ENCODE measurements around the gene KIF24. TPM values are rescaled to one million over a fixed set of nuclear protein-coding genes. Genes with fewer than 3 reads are reported as not detected.

Gene KIF24
- total RNA-seq, 3 donors from 2014 or later: 1.3 to 2.6 (median 1.3) TPM

- H3K9me3 ChIP-seq: no peaks in the 10 kb centered on the region
- no peaks in the 10 kb centered on the region for H3K36me3 ChIP-seq
- no peaks in the 10 kb centered on the region for H3K4me1 ChIP-seq
- no peak overlapping the region for H3K27ac ChIP-seq
- H3K4me3 ChIP-seq: no peak overlapping the region
- H3K27me3 ChIP-seq: no peaks in the 10 kb centered on the region
- no peak for DNase-seq (ENCODE audit: low spot score in 2 of 2)
- intact Hi-C loops (cut with DNase I; ENCODE audit: low total_unique reads): loop anchor here (2.0 kb wide), 1 partner anchor 42 kb away; no protein-coding TSS in a partner anchor
- TF ChIP-seq POLR2A (IDR thresholded peaks at IDR 0.05) (no peak), CTCF (IDR thresholded peaks at IDR 0.05) (no peak), POLR2AphosphoS5 (IDR thresholded peaks at IDR 0.05) (no peak)
These were observed 38.0 kb downstream of the KIF24 start for GRCh38 chr9:34291023-34291422.

DNA sequence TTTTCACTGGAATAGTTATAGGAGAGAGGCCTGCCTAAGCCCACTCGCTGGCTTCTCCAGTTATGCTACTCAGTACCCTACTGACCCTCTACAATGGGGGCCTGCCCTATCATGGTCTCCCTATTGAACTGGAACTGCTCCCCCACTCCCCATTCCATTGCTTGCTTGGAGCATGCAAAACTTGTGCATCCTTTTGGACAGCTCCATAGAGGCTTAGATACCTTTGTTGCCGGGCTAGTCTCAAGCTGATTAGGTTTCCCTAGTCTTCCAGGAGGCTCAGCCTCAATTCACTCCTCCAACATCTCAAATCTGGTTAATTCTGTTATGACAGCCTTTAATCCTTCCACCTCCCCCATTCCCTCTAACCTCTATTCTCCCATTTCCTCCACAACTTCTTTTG is 39.9 kb downstream of the KIF24 start:
- TF ChIP-seq CTCF (IDR thresholded peaks at IDR 0.05) (no peak), POLR2A (IDR thresholded peaks at IDR 0.05) (no peak), POLR2AphosphoS5 (IDR thresholded peaks at IDR 0.05) (no peak)
- Histone ChIP-seq H3K9me3 (no peaks in the 10 kb centered on the region), H3K4me3 (no peak overlapping the region), H3K36me3 (no peaks in the 10 kb centered on the region), H3K4me1 (no peaks in the 10 kb centered on the region), H3K27ac (no peak overlapping the region), H3K27me3 (no peaks in the 10 kb centered on the region)
- intact Hi-C loops (cut with DNase I; ENCODE audit: low total_unique reads): no loop called here
- DNase-seq (ENCODE audit: low spot score in 2 of 2): no peak

GRCh38 chr9:34282096-34282495 is 47.0 kb downstream of the KIF24 start:
- H3K4me1 ChIP-seq: no peaks in the 10 kb centered on the region
- TF ChIP-seq POLR2AphosphoS5 (IDR thresholded peaks at IDR 0.05) (no peak), POLR2A (IDR thresholded peaks at IDR 0.05) (no peak), CTCF (IDR thresholded peaks at IDR 0.05) (no peak)
- intact Hi-C loops (cut with DNase I; ENCODE audit: low total_unique reads): no loop called here
- H3K27ac ChIP-seq: no peak overlapping the region
- H3K4me3 ChIP-seq: no peak overlapping the region
- DNase-seq (ENCODE audit: low spot score in 2 of 2): no peak
- H3K9me3 ChIP-seq: no peaks in the 10 kb centered on the region
- H3K27me3 ChIP-seq: no peaks in the 10 kb centered on the region
- H3K36me3 ChIP-seq: no peaks in the 10 kb centered on the region

GRCh38 chr9:34279411-34279810 is 49.7 kb downstream of the KIF24 start:
- intact Hi-C loops (cut with DNase I; ENCODE audit: low total_unique reads): no loop called here
- DNase-seq (ENCODE audit: low spot score in 2 of 2): no peak
- Histone ChIP-seq H3K4me1 (no peaks in the 10 kb centered on the region), H3K9me3 (no peaks in the 10 kb centered on the region), H3K4me3 (no peak overlapping the region), H3K27ac (no peak overlapping the region), H3K27me3 (no peaks in the 10 kb centered on the region), H3K36me3 (no peaks in the 10 kb centered on the region)
- TF ChIP-seq POLR2AphosphoS5 (IDR thresholded peaks at IDR 0.05): no peak
- TF ChIP-seq POLR2A (IDR thresholded peaks at IDR 0.05): no peak
- TF ChIP-seq CTCF (IDR thresholded peaks at IDR 0.05): no peak

Other genes with a start within 250 kb of the KIF24 start
- 10 to 100 TPM; 25.6 to 36.7 (median 29.6) TPM for gene DCAF12, start 202.6 kb downstream of the KIF24 start, total RNA-seq
- 10 to 100 TPM; 49.5 to 56.5 (median 51.4) TPM for gene UBAP1, start 150.2 kb downstream of the KIF24 start, total RNA-seq
- gene NUDT2, start 301 bp upstream of the KIF24 start, total RNA-seq: 10 to 100 TPM; 20.0 to 22.0 (median 21.6) TPM
- gene MYORG, start 47.6 kb upstream of the KIF24 start, total RNA-seq: 10 to 100 TPM in 1 of 3 donors, 1 to 10 TPM in 2; 2.9 to 11.5 (median 6.4) TPM
- 1 to 10 TPM; 8.2 to 9.2 (median 9.0) TPM for gene FAM219A, start 129.3 kb upstream of the KIF24 start, total RNA-seq
- 1 to 10 TPM in 2 of 3 donors, not detected in 1; 1.6 to 3.2 TPM for gene DNAI1, start 129.5 kb upstream of the KIF24 start, total RNA-seq
- gene ENHO, start 193.7 kb upstream of the KIF24 start, total RNA-seq: 1 to 10 TPM in 2 of 3 donors, under 1 TPM in 1; 0.33 to 5.4 (median 1.8) TPM